Activated CD8-positive, alpha-beta memory T cell treated with anti-CD3 and anti-CD28 coated beads for 36 hours (primary cell): ENCODE results near the gene KLHL26. TPM values are rescaled to one million over a fixed set of nuclear protein-coding genes. Genes with fewer than 3 reads are reported as not detected.

ENCODE experiments used
- CTCF ChIA-PET: fragments of 350-600 bp; sonication (Branson Sonifier 250); formaldehyde crosslinking; loops from one replicate; lab custom pipeline; 2021; ENCODE audit warnings: antibody characterized with exemption; lab: Charles Lee
- POLR2A ChIA-PET: fragments of 350-600 bp; sonication (Branson Sonifier 250); formaldehyde crosslinking; loops from one replicate; lab custom pipeline; 2021; ENCODE audit warnings: antibody characterized with exemption; lab: Charles Lee
- total RNA-seq, 2 experiments: library from RNA; stranded (reverse); gene quantifications; one replicate each; pipeline ENCODE4 v1.2.3, GENCODE V29; 2021

The KLHL26 gene
- total RNA-seq, 2 experiments from 2014 or later = 11.8 to 14.3 TPM

DNA sequence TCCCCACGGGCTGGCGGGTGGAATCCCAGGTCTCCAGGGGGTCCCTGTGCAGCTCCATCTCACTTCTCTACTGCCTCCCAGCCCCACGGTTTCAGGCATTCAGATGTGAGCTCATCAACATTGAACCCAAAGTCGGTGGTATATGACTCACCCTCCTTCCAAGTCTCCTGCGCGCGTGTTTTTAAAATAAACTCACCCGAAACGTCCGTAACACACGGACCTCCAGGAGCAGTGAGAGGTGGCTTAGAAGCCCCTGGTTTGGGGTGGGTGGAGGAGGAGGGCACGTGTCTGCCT is 32.6 kb downstream of the KLHL26 start:
- ChIA-PET POLR2A (no interaction called here), CTCF (no interaction called here)

DNA sequence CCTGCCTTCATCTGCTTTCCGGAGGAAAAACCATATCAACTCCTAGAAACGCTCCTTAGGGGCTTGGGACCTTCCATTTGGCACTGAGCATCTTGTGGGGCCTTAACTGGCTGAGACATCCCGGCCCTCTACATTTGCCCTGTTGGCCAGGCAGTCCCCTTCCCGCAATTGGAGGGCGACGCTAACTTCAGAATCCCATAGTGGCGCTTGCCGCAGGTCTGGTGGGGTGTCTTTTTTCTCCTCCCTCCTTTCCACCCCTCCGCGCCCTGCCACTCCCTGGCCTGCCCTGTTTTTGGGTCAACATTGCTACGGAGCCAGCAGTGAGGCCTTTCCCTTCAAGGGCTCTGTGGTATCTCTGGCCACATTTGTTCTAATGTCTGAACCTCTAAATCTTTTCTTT is 33.1 kb downstream of the KLHL26 start:
- ChIA-PET POLR2A (no interaction called here), CTCF (no interaction called here)

DNA sequence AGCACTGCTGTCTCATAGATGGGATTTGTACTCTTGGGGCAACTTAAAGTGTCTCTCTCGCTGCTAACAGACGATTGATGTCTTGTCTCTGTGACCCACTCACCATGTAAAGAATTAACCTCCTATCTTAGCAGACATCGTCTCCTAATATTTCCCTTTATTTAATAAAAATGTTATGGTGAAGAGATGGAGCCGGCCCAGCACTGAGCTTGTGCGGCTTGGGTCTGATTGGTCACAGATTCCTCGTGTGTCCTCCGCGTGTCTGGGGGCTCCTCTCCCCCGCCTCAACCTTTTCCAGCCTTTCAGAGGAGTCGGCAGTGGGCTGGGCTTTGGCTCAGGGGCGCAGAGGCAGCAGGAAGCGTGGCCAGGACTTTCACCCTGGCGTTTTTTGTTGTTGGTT is 33.5 kb downstream of the KLHL26 start:
- ChIA-PET POLR2A (no interaction called here), CTCF (no interaction called here)

DNA sequence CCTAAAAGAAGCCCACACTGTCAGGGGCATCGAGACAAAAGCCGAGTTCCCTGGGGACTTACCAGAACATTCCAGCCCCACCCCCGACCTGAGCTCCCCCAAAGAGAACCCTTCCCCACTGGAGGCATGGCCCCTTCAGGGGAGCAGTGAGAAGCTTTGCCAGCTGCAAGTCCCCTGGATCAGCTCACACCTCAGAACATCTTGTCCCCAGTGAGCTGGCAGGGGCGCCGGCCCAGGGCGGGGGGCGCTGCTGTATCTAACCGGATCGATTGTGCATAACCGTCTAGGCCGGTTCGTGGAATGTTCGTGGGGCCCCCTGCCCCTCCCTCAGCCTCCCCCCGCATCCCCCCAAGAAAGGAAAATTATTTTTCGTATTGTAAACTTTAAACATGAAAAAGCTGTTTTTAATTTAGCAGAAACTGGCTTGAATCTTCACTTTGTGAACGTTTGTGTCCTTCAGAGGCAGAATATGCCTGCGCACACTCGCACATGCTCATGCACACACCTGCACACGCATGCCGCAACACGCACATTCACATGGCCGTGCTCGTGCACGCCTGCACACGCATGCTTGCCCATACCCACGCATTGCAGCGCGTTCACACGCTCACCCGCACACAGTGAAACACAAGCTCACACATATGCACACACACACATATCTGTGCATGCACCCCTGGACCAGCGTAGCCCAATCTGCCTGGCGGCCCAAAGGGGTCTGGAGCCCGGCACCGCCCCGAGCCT is 34.6 kb downstream of the KLHL26 start:
- ChIA-PET CTCF (interaction anchor here (1.2 kb wide), 1 partner anchor 78 kb away, joined by 3 read pairs; no protein-coding TSS in a partner anchor), POLR2A (no interaction called here)

DNA sequence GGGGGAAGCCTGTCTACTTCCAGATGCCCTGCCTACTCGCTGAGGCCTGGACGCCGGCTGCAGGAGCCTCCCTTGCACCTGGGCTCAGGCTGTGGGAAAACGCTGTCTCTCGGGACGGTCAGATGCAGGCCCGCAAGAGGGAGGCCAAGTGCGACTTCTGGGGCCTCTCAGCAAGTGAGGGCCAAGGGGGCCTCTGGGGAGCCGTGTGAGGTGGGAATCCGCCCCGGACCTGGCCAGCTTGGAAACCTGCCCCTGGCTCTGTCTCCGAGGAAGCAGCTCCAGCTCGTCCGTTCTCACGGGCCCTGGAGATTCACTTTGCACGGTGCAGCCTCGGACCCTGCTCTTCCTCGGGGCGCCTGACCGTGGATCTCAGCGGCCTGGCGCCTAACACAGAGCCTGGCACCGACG is 35.2 kb downstream of the KLHL26 start:
- CTCF ChIA-PET = interaction anchor here (1.2 kb wide), 1 partner anchor 78 kb away, joined by 3 read pairs; no protein-coding TSS in a partner anchor
- POLR2A ChIA-PET = no interaction called here

- POLR2A ChIA-PET = no interaction called here
- CTCF ChIA-PET = no interaction called here
These were observed 35.9 kb downstream of the KLHL26 start for GRCh38 chr19:18672606-18673337.

GRCh38 chr19:18674616-18675015 is 37.8 kb downstream of the KLHL26 start:
- ChIA-PET POLR2A (interaction anchor here (0.5 to 0.7 kb wide), 3 partner anchors 14 to 390 kb away, joined by 4 to 6 read pairs (median 5); no protein-coding TSS in a partner anchor), CTCF (interaction anchor here (0.6 kb wide), 1 partner anchor 18 kb away, joined by 3 read pairs; no protein-coding TSS in a partner anchor)

DNA sequence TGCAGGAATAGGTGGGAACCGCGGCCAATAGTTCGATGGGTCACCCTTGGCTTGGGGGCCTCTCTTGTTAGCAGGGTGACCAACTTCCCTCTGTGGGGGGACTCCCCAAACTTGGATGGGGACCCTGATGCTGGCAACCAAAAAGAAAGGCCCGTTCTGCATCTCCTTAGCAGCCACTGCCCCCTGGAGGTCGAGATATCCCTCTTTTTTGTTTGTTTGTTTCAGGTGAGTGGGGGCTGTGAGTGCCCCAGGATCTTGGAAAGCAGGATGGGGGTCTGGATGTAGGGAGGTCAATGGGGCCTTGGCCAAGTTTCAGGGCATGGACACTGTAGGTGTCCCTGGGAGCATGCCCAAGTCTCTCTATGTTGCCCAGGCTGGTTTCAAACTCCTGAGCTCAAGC is 39.0 kb downstream of the KLHL26 start:
- ChIA-PET CTCF (interaction anchor here (1.2 to 1.4 kb wide), 2 partner anchors 18 to 86 kb away, joined by 3 read pairs; no protein-coding TSS in a partner anchor), POLR2A (no interaction called here)

GRCh38 chr19:18676692-18677091 is 39.9 kb downstream of the KLHL26 start:
- POLR2A ChIA-PET = no interaction called here
- CTCF ChIA-PET = interaction anchor here (1.2 to 1.4 kb wide), 2 partner anchors 17 to 87 kb away, joined by 3 read pairs; no protein-coding TSS in a partner anchor

DNA sequence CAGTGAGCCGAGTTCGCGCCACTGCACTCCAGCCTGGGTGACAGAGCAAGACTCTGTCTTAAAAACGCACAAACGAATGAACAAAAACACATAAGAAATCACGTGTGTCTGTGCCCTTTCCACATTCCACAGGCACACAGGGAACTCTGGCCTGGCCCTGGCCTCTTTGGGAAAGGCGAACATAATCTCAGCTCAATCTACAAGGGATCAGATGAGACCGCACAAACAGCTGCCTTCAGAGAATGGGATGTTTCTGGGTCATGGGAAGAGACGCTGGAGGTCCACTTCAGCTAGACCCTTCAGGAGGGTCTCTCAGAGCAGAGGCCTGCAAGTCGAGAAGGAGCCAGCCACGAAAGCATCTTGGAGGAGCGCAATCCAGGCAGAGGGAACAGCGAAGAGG is 40.3 kb downstream of the KLHL26 start:
- ChIA-PET CTCF (interaction anchor here (1.4 kb wide), 1 partner anchor 16 kb away, joined by 3 read pairs; no protein-coding TSS in a partner anchor), POLR2A (no interaction called here)

DNA sequence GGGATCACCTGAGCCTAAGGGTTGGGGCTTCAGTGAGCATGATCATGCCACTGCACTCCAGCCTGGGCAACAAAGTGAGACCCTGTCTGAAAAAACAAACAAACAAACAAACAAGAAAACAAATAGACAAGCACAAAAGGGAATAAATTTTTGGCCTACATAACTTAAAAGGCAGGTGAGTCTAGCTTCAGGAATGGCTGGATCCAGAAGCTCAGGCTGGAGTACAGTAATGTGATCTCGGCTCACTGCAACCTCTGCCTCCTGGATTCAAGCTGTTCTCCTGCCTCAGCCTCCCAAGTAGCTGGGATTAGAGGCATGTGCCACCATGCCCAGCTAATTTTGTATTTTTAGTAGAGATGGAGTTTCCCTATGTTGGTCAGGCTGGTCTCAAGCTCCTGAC is 43.3 kb downstream of the KLHL26 start:
- ChIA-PET CTCF (interaction anchor here (0.6 kb wide), 1 partner anchor 143 kb away, joined by 3 read pairs; no protein-coding TSS in a partner anchor), POLR2A (interaction anchor here (0.6 kb wide), 1 partner anchor 92 kb away, joined by 6 read pairs; no protein-coding TSS in a partner anchor)

GRCh38 chr19:18682807-18683108 is 45.9 kb downstream of the KLHL26 start:
- CTCF ChIA-PET = interaction anchor here (0.7 kb wide), 1 partner anchor 602 kb away, joined by 3 read pairs; no protein-coding TSS in a partner anchor

DNA sequence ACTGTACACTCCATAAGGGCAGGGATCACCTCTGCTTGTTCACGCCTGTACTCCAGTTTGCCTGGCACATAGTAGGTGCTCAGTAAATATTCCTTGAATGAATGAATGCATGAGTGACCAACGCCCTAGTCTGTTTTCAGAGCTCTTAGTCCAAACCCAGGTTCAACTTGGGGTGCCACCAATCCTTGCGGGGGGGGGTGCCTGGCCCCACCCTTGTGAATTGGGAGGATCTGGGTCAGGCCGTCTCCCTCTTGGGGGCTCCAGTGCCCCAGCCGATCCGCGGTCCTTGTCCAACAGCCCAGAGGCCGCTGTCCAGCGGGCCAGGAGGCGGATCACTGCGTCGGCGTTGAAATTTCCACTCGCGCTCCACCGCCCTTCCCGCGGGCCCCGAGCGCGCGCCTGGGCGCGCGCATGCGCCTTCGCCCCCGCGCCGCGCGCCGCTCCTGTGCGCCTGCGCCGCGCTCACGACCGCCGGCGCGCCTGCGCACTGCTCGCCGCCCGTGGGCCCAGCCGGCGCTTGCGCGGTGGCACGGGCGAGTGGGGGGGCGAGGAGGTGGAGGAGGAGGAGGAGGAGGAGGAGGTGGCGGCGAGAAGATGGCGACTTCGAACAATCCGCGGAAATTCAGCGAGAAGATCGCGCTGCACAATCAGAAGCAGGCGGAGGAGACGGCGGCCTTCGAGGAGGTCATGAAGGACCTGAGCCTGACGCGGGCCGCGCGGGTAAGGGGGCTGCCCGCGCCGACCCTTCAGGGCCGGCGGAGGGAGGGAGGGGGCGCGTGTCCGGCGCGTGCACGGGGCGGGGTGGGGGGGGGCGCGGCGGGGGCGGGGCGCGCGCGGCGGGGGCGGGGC is 46.5 kb downstream of the KLHL26 start, which contains the start of gene CRTC1:
Gene CRTC1, plus strand, starts transcription at position 572 of the 849 bp plus-strand sequence. Its CDS starts 23 bp downstream, at position 595.
- POLR2A ChIA-PET = no interaction called here
- CTCF ChIA-PET = no interaction called here

More at GRCh38 chr19:18682807-18683108, 45.9 kb downstream of the KLHL26 start:
- POLR2A ChIA-PET = no interaction called here

- CTCF ChIA-PET = no interaction called here
- POLR2A ChIA-PET = no interaction called here
These were observed 47.3 kb downstream of the KLHL26 start for GRCh38 chr19:18683958-18684641.

DNA sequence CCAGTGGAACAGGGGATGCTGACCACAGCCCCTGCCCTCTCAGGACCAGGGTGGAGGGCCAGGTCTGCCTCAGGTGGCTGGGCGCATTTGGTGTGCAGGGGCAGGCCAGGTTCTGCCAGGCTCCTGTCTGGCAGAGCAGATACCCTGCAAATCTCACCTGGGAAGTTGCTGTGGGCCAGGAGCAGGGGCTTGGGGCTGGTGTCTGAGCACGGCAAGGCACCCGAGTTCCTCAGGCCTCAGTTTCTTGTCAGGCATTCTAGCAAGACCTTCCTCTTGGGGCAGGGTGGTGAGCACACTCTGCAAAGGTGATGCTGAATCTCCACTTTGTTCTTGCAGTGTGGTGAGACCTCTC is 47.8 kb downstream of the KLHL26 start:
- ChIA-PET CTCF (interaction anchor here (1.5 kb wide), 1 partner anchor 112 kb away, joined by 3 read pairs; no protein-coding TSS in a partner anchor), POLR2A (no interaction called here)

DNA sequence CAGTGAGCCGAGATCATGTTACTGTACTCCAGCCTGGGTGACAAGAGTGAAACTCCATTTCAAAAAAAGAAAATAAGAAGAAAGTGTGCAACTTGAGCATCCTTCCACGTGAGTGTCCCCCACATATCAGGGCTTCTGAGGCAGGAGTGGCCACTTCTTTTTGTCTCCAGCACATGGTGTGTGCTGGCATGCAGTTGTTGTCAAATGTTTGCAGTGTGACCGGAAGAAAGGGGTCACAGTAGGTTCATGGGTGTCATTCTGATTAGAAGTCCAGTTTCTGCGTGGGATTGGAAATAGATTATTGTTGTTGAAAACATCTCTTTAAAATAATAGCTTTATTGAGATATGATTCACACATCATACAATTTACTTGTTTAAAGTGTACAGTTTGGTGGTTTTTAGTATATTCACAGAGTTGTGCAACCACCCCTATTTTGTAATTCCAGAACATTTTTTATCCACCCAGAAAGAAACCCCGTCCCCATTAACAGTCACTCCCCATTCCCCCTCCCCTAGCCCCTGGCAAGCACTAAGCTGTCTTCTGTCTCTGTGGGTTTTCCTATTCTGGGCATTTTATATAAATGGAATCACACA is 48.9 kb downstream of the KLHL26 start:
- POLR2A ChIA-PET = no interaction called here

GRCh38 chr19:18687740-18688465 is 51.1 kb downstream of the KLHL26 start:
- ChIA-PET POLR2A (no interaction called here), CTCF (no interaction called here)

More for the DNA sequence above, 48.9 kb downstream of the KLHL26 start:
- CTCF ChIA-PET = interaction anchor here (1.5 kb wide), 1 partner anchor 113 kb away, joined by 3 read pairs; no protein-coding TSS in a partner anchor

GRCh38 chr19:18696023-18696422 is 59.2 kb downstream of the KLHL26 start:
- POLR2A ChIA-PET = interaction anchor here (0.6 kb wide), 1 partner anchor 456 kb away, joined by 8 read pairs; no protein-coding TSS in a partner anchor
- CTCF ChIA-PET = no interaction called here
